ENCODE data around the gene PALM.

GRCh38 chr19:660793-661426 is 47.8 kb upstream of the PALM start:
- TF ChIP-seq CTCF (IDR thresholded peaks at IDR 0.05), result no peak
- no peak for TF ChIP-seq POLR2AphosphoS5 (IDR thresholded peaks at IDR 0.05)

All from suprapubic skin (tissue), 3 donors.